ENCODE measurements around the gene VRK3. TPM values are rescaled to one million over a fixed set of nuclear protein-coding genes. Genes with fewer than 3 reads are reported as not detected.
"Not testable (repeated sequence)": the region's sequence is repeated elsewhere in the genome, so short reads cannot be mapped to it uniquely, and the experiment has no call there.

Gene VRK3
- total and polyA plus RNA-seq, 9 donors, result 17.5 to 24.6 (median 18.8) TPM

- Histone ChIP-seq H3K27me3 (ENCODE audit: control insufficient read depth, insufficient read depth, low read length) (no peaks in the 10 kb centered on the region), H3K4me1 (ENCODE audit: control insufficient read depth, insufficient read depth, low read length) (peaks cover 33% of the 10 kb centered on the region), H3K36me3 (ENCODE audit: control insufficient read depth, insufficient read depth, low read length) (no peaks in the 10 kb centered on the region), H3K9me3 (replicated peaks; ENCODE audit: control insufficient read depth, low read depth, low read length) (no peaks in the 10 kb centered on the region), H3K4me3 (ENCODE audit: low read length) (no peak overlapping the region), H3K27ac (ENCODE audit: low read length) (no peak overlapping the region)
- WGBS (ENCODE audit: insufficient coverage), result no CpG with 5 or more reads among the region's 9 CpGs
- no peak for DNase-seq
Observed at GRCh38 chr19:49951806-49952478, 73.2 kb downstream of the VRK3 start.

GRCh38 chr19:49950956-49951526 is 74.1 kb downstream of the VRK3 start:
- WGBS (ENCODE audit: insufficient coverage), result 85% methylated on average over 11 of the region's 13 CpGs
- Histone ChIP-seq H3K27me3 (ENCODE audit: control insufficient read depth, insufficient read depth, low read length) (no peaks in the 10 kb centered on the region), H3K4me1 (ENCODE audit: control insufficient read depth, insufficient read depth, low read length) (peaks cover 33% of the 10 kb centered on the region), H3K36me3 (ENCODE audit: control insufficient read depth, insufficient read depth, low read length) (no peaks in the 10 kb centered on the region), H3K9me3 (replicated peaks; ENCODE audit: control insufficient read depth, low read depth, low read length) (no peaks in the 10 kb centered on the region), H3K4me3 (ENCODE audit: low read length) (no peak overlapping the region), H3K27ac (ENCODE audit: low read length) (no peak overlapping the region)
- DNase-seq, result no peak

GRCh38 chr19:49950590-49950948 is 74.6 kb downstream of the VRK3 start:
- Histone ChIP-seq H3K27ac (ENCODE audit: low read length) (no peak overlapping the region), H3K27me3 (ENCODE audit: control insufficient read depth, insufficient read depth, low read length) (no peaks in the 10 kb centered on the region)

GRCh38 chr19:49949742-49950589 is 75.2 kb downstream of the VRK3 start:
- Histone ChIP-seq H3K36me3 (ENCODE audit: control insufficient read depth, insufficient read depth, low read length) (no peaks in the 10 kb centered on the region), H3K4me3 (ENCODE audit: low read length) (no peak overlapping the region), H3K4me1 (ENCODE audit: control insufficient read depth, insufficient read depth, low read length) (peaks cover 24% of the 10 kb centered on the region), H3K9me3 (replicated peaks; ENCODE audit: control insufficient read depth, low read depth, low read length) (no peaks in the 10 kb centered on the region), H3K27ac (ENCODE audit: low read length) (no peak overlapping the region), H3K27me3 (ENCODE audit: control insufficient read depth, insufficient read depth, low read length) (no peaks in the 10 kb centered on the region)
- DNase-seq, result no peak
- 50% methylated on average over 2 of the region's 11 CpGs for WGBS (ENCODE audit: insufficient coverage)

More at GRCh38 chr19:49950590-49950948, 74.6 kb downstream of the VRK3 start:
- DNase-seq, result no peak
- Histone ChIP-seq H3K4me3 (ENCODE audit: low read length) (no peak overlapping the region), H3K4me1 (ENCODE audit: control insufficient read depth, insufficient read depth, low read length) (peaks cover 30% of the 10 kb centered on the region), H3K9me3 (replicated peaks; ENCODE audit: control insufficient read depth, low read depth, low read length) (no peaks in the 10 kb centered on the region), H3K36me3 (ENCODE audit: control insufficient read depth, insufficient read depth, low read length) (no peaks in the 10 kb centered on the region)
- WGBS (ENCODE audit: insufficient coverage), result 95% methylated on average over 2 of the region's 5 CpGs

- WGBS (ENCODE audit: insufficient coverage), result no CpG with 5 or more reads among the region's 8 CpGs
- Histone ChIP-seq H3K9me3 (replicated peaks; ENCODE audit: control insufficient read depth, low read depth, low read length) (no peaks in the 10 kb centered on the region), H3K27me3 (ENCODE audit: control insufficient read depth, insufficient read depth, low read length) (no peaks in the 10 kb centered on the region), H3K36me3 (ENCODE audit: control insufficient read depth, insufficient read depth, low read length) (no peaks in the 10 kb centered on the region), H3K4me3 (ENCODE audit: low read length) (no peak overlapping the region), H3K4me1 (ENCODE audit: control insufficient read depth, insufficient read depth, low read length) (no peaks in the 10 kb centered on the region), H3K27ac (ENCODE audit: low read length) (no peak overlapping the region)
- DNase-seq, result no peak
Observed at GRCh38 chr19:49946415-49946814, 78.8 kb downstream of the VRK3 start.

- H3K27ac ChIP-seq (ENCODE audit: low read length); H3K4me1 ChIP-seq (ENCODE audit: control insufficient read depth, insufficient read depth, low read length); H3K27me3 ChIP-seq (ENCODE audit: control insufficient read depth, insufficient read depth, low read length); H3K9me3 ChIP-seq (replicated peaks; ENCODE audit: control insufficient read depth, low read depth, low read length); H3K36me3 ChIP-seq (ENCODE audit: control insufficient read depth, insufficient read depth, low read length); DNase-seq; H3K4me3 ChIP-seq (ENCODE audit: low read length): not testable (repeated sequence)
- WGBS (ENCODE audit: insufficient coverage), result no CpG with 5 or more reads among the region's 5 CpGs
Observed at GRCh38 chr19:49944567-49944966, 80.6 kb downstream of the VRK3 start.

GRCh38 chr19:49940482-49940791 is 84.7 kb downstream of the VRK3 start:
- Histone ChIP-seq H3K9me3 (replicated peaks; ENCODE audit: control insufficient read depth, low read depth, low read length) (no peaks in the 10 kb centered on the region), H3K27me3 (ENCODE audit: control insufficient read depth, insufficient read depth, low read length) (no peaks in the 10 kb centered on the region), H3K4me1 (ENCODE audit: control insufficient read depth, insufficient read depth, low read length) (peaks cover 8% of the 10 kb centered on the region), H3K36me3 (ENCODE audit: control insufficient read depth, insufficient read depth, low read length) (no peaks in the 10 kb centered on the region), H3K27ac (ENCODE audit: low read length) (no peak overlapping the region), H3K4me3 (ENCODE audit: low read length) (no peak overlapping the region)
- no CpG with 5 or more reads among the region's 5 CpGs for WGBS (ENCODE audit: insufficient coverage)
- DNase-seq, result no peak

- H3K9me3 ChIP-seq (replicated peaks; ENCODE audit: control insufficient read depth, low read depth, low read length), result no peaks in the 10 kb centered on the region
- WGBS (ENCODE audit: insufficient coverage), result 67% methylated on average over 7 of the region's 7 CpGs
- H3K27ac ChIP-seq (ENCODE audit: low read length), result no peak overlapping the region
- peaks cover 8% of the 10 kb centered on the region for H3K4me1 ChIP-seq (ENCODE audit: control insufficient read depth, insufficient read depth, low read length)
- no peaks in the 10 kb centered on the region for H3K27me3 ChIP-seq (ENCODE audit: control insufficient read depth, insufficient read depth, low read length)
- DNase-seq, result no peak
- no peak overlapping the region for H3K4me3 ChIP-seq (ENCODE audit: low read length)
- no peaks in the 10 kb centered on the region for H3K36me3 ChIP-seq (ENCODE audit: control insufficient read depth, insufficient read depth, low read length)
Observed at GRCh38 chr19:49939721-49940481, 85.3 kb downstream of the VRK3 start.

GRCh38 chr19:49938662-49939061 is 86.5 kb downstream of the VRK3 start:
- Histone ChIP-seq H3K27me3 (ENCODE audit: control insufficient read depth, insufficient read depth, low read length) (no peaks in the 10 kb centered on the region), H3K4me3 (ENCODE audit: low read length) (no peak overlapping the region), H3K27ac (ENCODE audit: low read length) (no peak overlapping the region), H3K9me3 (replicated peaks; ENCODE audit: control insufficient read depth, low read depth, low read length) (no peaks in the 10 kb centered on the region), H3K36me3 (ENCODE audit: control insufficient read depth, insufficient read depth, low read length) (peaks cover 1% of the 10 kb centered on the region), H3K4me1 (ENCODE audit: control insufficient read depth, insufficient read depth, low read length) (peaks cover 8% of the 10 kb centered on the region)
- 91% methylated on average over 4 of the region's 4 CpGs for WGBS (ENCODE audit: insufficient coverage)
- DNase-seq, result no peak
